HT1080 (cell line): ENCODE results near the gene PADI1. TPM values are rescaled to one million over a fixed set of nuclear protein-coding genes. Genes with fewer than 3 reads are reported as not detected.

Experiments
- DNase-seq: peaks from one replicate; pipeline ENCODE4 v3.0.0-alpha.2; 2015; ENCODE audit warnings: low read depth
- total RNA-seq: library from RNA; depleted of rRNA; stranded (reverse); fragments of >200 nt; shearing (Covaris generic); gene quantifications from 2 replicates; pipeline ENCODE4 v1.2.3, GENCODE V29; 2014

The PADI1 gene
- total RNA-seq, 1 experiment from 2014 or later = 0.66 TPM

DNA sequence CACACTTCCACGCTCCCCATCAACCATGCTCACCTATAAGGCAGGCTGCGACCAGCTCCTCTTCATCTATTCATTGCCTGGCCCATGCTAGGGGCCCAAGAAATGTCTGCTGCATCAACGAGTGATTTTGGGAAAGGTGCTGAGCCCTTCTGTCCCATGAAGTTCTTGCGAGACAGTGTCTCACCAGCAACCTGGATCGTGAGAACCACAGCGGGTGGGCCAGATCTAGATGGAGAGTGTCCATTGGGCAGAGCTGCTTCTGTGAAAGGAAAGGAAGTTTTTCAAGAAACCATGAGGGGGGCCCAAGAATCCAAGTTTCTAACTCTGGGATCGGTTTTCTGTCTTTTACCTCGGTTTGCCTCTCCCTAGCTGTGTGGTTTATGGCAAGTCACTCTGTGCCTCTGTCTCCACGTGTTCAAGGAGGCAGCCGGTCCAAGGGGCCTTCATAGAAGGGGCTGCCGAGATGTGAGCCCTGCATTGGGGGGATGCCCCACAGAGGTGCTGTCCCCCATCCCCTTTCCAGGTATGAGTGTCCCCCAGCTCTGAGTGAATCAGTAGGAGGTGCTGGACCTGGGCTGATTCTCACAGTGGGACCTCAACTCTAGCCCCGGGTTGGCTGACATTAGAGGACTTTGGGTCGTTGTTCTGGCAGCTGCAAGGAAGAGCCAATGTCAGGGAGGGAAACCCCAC is 8.3 kb upstream of the PADI1 start:
- no peak for DNase-seq

GRCh38 chr1:17197696-17198095 is 7.2 kb upstream of the PADI1 start:
- DNase-seq = no peak

DNA sequence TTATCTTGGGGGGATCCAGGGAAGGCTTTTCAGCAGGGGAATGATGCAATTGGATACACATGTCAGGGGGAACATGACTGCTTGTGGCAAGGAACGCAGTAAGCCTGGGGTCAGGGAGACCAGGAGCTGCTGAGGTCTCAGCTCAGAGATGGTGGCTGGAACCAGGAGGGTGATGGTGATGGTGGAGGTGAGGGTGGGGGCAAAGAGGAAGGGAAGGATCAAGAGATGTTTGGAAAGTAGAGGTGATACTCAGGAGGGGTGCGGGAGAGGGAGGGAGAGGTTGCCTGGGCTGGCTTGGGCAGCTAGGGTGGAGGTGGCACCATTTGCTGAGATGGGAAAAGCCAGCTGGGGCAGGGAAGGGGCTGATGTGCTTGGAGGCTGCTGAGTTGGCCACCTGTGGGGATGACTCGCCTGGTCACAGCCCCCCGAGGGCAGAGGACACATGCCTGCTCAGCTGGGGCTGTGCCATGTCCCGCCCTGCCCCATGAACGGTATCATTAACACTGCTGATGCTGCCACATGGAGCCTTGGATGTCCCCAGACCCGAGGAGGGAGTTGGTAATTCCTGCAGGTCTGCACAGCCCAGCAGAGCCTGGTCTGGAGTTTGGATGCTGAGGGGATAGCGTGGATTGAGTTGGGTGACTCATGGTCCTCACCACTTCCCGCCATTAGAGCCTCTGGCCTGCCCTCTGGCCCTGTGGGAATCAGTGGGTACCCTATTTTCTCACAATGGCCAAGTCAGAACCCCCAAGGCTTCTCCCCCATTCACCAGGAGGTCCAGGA is 6.3 kb upstream of the PADI1 start:
- DNase-seq = peak; percentile 77

GRCh38 chr1:17199267-17200044 is 5.5 kb upstream of the PADI1 start:
- DNase-seq = no peak

GRCh38 chr1:17200246-17200645 is 4.7 kb upstream of the PADI1 start:
- DNase-seq = no peak

DNA sequence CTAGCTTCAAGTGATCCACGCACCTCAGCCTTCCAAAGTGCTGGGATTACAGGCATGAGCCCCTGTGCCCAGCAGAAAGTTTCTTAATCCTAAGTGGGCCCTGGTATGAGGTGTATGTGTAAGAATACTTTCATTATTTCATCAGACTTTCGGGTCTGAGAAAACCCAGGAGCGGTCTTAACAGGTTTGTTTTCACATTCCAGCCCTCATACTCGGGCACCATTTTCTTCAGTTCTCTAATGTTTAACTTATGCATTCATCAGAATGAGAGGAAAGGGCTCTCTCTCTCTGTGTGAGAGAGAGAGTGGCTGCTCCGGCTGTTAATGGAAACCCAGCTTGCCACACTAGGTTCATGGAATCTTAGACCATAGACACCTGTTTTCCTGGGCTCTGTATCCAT is 4.2 kb upstream of the PADI1 start:
- no peak for DNase-seq

GRCh38 chr1:17201201-17202021 is 3.5 kb upstream of the PADI1 start:
- no peak for DNase-seq

DNA sequence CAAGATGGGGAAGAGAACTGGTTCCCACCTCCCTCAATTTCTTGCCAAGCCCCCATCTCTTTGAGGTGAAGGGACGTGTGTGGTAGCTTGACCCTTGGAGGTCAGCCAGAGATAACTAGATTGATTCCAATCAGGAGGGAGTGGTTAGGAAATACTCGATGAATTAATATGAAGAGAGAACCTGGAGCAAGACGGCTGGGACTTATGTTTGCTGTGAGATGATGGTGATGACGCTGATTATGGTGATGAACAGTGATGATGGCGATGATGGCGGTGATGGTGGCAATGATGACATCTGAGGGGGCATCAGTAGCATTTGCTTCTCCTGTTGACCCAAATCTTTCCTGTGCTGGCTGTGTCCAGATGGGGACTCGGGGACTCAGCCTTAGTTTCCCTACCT is 724 bp downstream of the PADI1 start:
- no peak for DNase-seq

- no peak for DNase-seq
These were observed 1.3 kb downstream of the PADI1 start for GRCh38 chr1:17206196-17206595.

- no peak for DNase-seq
These were observed 2.1 kb downstream of the PADI1 start for GRCh38 chr1:17207046-17207445.

- DNase-seq = no peak
These were observed 2.6 kb downstream of the PADI1 start for GRCh38 chr1:17207540-17207939.

DNA sequence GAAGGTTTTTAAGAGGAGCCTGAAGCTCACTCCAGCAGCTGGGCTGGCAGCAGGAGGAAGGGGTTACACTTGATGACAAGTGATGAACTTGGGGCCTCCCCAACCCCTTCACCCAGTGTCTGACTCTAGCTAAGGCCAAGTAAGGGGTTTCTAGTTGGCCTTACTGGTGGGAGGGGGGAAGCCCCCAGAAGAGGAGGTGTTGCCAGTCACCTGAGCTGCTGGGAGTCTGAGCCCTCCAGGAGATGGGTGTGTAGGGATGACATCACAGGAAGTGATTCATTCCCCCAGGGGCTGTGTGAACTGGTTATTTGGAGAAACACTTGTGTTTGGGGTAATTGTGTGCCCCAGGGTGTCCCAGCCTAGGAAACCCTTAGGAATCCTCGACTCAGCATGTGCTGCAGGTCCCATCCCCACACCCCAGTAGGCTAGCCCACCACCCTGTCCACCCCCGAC is 3.1 kb downstream of the PADI1 start:
- DNase-seq = peak; percentile 94

DNA sequence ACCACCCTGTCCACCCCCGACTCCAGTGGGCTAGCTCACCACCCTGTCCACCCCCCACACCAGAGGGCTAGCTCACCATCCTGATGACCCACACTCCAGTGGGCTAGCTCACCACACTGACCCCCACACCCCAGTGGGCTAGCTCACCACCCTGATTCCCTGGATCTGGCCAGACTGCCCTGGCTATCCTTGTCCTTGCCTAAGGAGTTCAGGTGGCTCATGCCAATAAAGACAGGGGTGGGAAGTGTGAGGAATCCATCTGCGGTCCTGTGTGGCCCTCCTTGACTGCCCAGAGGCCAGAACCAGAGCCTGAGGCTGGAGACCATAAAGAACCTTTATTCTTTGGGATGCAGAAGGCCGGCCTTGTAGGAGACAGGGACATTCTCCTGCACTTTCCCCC is 3.6 kb downstream of the PADI1 start:
- no peak for DNase-seq

DNA sequence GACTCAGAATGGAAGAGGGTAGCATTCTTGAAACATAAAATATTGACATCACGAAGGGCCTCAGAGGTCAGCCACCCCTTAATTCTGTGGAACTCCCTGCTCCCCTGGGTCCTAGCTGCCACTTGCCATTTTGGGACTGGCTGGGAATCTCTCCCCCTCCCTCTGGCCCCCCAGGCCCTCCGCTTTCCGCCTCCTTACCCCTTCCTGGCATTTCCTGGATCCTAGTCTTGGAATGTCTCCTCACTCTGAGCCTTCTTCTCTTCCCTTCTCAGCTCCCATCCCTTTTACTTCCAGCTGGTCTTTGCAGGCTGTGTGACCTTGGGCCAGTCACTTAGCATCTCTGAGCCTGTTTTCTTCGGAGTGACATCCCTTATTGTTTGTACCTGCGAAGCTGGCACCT is 4.5 kb downstream of the PADI1 start:
- DNase-seq = no peak

DNA sequence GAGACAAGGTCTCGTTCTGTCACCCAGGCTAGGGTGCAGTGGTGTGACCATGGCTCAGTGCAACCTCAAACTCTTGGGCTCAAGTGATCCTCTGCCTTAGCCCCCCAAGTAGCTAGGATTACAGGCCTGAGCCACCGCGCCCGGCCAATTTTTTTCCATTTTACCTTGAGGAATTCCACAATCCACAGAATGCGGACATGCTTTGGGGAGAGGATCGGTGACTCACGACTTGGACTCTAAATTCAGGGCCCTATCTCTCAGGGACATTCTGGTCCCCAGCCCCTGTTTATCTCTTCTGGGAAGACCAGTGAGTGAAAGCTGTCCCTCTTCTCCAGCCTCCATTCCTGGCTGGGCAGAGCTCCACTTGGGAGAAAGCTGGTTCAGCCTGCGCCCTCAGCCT is 5.2 kb downstream of the PADI1 start:
- no peak for DNase-seq

DNA sequence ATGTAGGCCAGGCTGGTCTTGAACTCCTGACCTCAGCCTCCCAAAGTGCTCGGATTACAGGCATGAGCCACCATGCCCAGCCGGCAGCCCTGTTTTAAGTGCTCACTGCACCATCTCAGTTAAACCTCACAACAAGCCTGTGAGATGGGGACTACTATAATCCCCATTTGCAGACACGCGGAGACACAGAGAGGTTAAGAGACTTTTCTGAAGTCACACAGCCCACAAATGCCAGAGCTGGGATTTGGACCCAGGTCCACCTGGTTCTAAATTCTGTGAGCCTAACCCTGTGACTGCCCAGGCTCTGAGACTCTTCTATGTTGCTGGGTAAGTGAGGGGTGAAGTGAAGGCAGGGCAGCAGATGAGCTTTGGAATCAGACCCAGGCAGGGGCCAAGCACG is 6.4 kb downstream of the PADI1 start:
- no peak for DNase-seq

DNA sequence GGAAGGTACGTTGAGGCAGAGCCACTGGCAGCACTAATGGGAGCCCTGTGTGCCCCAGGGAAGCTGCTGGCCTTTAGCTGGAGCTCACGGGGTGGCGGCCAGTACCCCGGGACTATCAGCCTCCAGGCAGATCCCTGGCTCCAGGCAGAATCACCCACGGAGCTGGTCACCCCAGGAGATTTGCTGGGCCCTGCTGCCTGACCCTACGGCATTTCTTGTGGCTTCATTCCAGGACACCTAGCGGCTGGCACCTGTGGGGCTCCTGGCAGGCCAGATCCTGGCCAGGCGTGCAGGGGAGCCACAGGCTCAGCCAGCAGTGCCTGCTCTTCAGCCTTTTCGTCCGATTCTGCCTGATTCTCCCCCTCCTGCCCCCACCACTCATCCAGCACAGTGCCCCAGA is 7.1 kb downstream of the PADI1 start:
- DNase-seq = no peak

GRCh38 chr1:17212487-17213121 is 7.7 kb downstream of the PADI1 start:
- peak; percentile 81 for DNase-seq

GRCh38 chr1:17213148-17213781 is 8.3 kb downstream of the PADI1 start:
- no peak for DNase-seq

DNA sequence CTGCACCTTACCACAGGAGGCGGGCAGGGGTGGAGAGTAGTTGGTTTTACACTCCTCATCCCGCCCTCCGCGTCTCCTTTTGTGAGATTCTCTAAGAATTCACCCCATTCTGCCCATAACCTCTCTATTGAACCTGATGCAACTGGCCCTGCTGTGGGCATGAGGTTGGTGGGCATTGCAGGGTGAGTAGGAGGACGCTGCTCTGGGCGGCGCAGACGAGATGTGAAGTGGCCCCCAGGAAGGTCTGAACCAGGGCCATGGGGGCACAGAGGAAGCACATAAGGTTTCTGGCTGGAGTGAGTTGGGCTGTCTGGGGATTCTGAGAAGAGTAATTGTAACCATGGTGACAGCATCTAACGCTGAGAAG is 8.8 kb downstream of the PADI1 start:
- no peak for DNase-seq
